ENCODE results near the gene SLC12A9. TPM values are rescaled to one million over a fixed set of nuclear protein-coding genes. Genes with fewer than 3 reads are reported as not detected.

Gene SLC12A9
- total and polyA plus RNA-seq, 3 experiments from 2014 or later = 9.5 to 29.1 (median 24.7) TPM

- peak within 1 kb of the TSS; percentile 91 to 99 (median 98) for H3K27ac Mint-ChIP-seq
- peak within 1 kb of the TSS; percentile 96 to 99 (median 99) for H3K4me3 Mint-ChIP-seq
- CTCF ChIA-PET = interaction anchor here (0.7 to 6.1 kb wide), 7 partner anchors 14 to 370 kb away, joined by 3 to 48 read pairs (median 4); partner anchors contain the start of genes SLC12A9 and UFSP1
- peaks cover 0 to 54% (median 13%) of the 10 kb centered on the region in 3 donors for H3K36me3 Mint-ChIP-seq
- POLR2A ChIA-PET = interaction anchor here (0.6 to 4.3 kb wide), 14 partner anchors 8 to 726 kb away, joined by 3 to 102 read pairs (median 4); partner anchors contain the start of genes LAMTOR4, POP7, SLC12A9 and TRIM56
- no peaks in the 10 kb centered on the region for H3K9me3 Mint-ChIP-seq
- Histone ChIP-seq H3K9me3 (ENCODE audit: low read length) (no peaks in the 10 kb centered on the region), H3K36me3 (ENCODE audit: insufficient read depth, low read length) (peaks cover 8% of the 10 kb centered on the region), H3K27ac (ENCODE audit: low read depth, low read length) (peak within 1 kb of the TSS; percentile 86), H3K4me3 (ENCODE audit: low read length) (peak within 1 kb of the TSS; percentile 84), H3K27me3 (ENCODE audit: insufficient read depth, low read length, poor library complexity, severe bottlenecking) (no peaks in the 10 kb centered on the region), H3K4me1 (ENCODE audit: insufficient read depth, low read length) (peaks cover 29% of the 10 kb centered on the region)
- peaks cover 44 to 53% (median 52%) of the 10 kb centered on the region in 3 donors for H3K4me1 Mint-ChIP-seq
- no peaks in the 10 kb centered on the region for H3K27me3 Mint-ChIP-seq
- peak; percentile 97 to 98 (median 98) for DNase-seq
These were observed 22.3 kb downstream of the SLC12A9 start, which contains the start of gene SRRT for GRCh38 chr7:100874577-100875355. Gene SRRT (plus strand): TSS chr7:100875103. CDS start chr7:100875591, 488 bp downstream.

GRCh38 chr7:100875356-100875751 lies 22.8 kb downstream of the SLC12A9 start:
- Mint-ChIP-seq H3K4me1 (peaks cover 48 to 58% (median 57%) of the 10 kb centered on the region in 3 donors), H3K27ac (peak overlapping the region; percentile 91 to 99 (median 98)), H3K36me3 (peaks cover 0 to 57% (median 16%) of the 10 kb centered on the region in 3 donors), H3K27me3 (peaks cover 0 to 2% of the 10 kb centered on the region in 2 donors), H3K4me3 (peak overlapping the region; percentile 96 to 99 (median 99)), H3K9me3 (no peaks in the 10 kb centered on the region)
- CTCF ChIA-PET = interaction anchor here (0.7 to 6.1 kb wide), 7 partner anchors 13 to 369 kb away, joined by 3 to 48 read pairs (median 4); partner anchors contain the start of genes SLC12A9 and UFSP1
- Histone ChIP-seq H3K4me3 (ENCODE audit: low read length) (peak overlapping the region; percentile 84), H3K4me1 (ENCODE audit: insufficient read depth, low read length) (peaks cover 29% of the 10 kb centered on the region), H3K27ac (ENCODE audit: low read depth, low read length) (peak overlapping the region; percentile 86), H3K36me3 (ENCODE audit: insufficient read depth, low read length) (peaks cover 8% of the 10 kb centered on the region), H3K9me3 (ENCODE audit: low read length) (no peaks in the 10 kb centered on the region), H3K27me3 (ENCODE audit: insufficient read depth, low read length, poor library complexity, severe bottlenecking) (no peaks in the 10 kb centered on the region)
- DNase-seq = peak in 1 of 5 donors; percentile 15
- POLR2A ChIA-PET = interaction anchor here (0.7 to 4.3 kb wide), 13 partner anchors 8 to 726 kb away, joined by 3 to 102 read pairs (median 5); partner anchors contain the start of genes LAMTOR4, POP7, SLC12A9 and TRIM56

- H3K4me1 Mint-ChIP-seq = peaks cover 48 to 64% (median 61%) of the 10 kb centered on the region in 3 donors
- ChIA-PET POLR2A (interaction anchor here (4.3 kb wide), 1 partner anchor 10 kb away, joined by 102 read pairs; the partner anchor contains the start of gene UFSP1), CTCF (interaction anchor here (6.1 kb wide), 1 partner anchor 11 kb away, joined by 48 read pairs; the partner anchor contains the start of gene UFSP1)
- Histone ChIP-seq H3K27me3 (ENCODE audit: insufficient read depth, low read length, poor library complexity, severe bottlenecking) (no peaks in the 10 kb centered on the region), H3K27ac (ENCODE audit: low read depth, low read length) (no peak overlapping the region), H3K36me3 (ENCODE audit: insufficient read depth, low read length) (peaks cover 25% of the 10 kb centered on the region), H3K4me1 (ENCODE audit: insufficient read depth, low read length) (peaks cover 29% of the 10 kb centered on the region), H3K4me3 (ENCODE audit: low read length) (no peak overlapping the region), H3K9me3 (ENCODE audit: low read length) (no peaks in the 10 kb centered on the region)
- H3K4me3 Mint-ChIP-seq = peak overlapping the region in 5 of 7 donors; percentile 15 to 57 (median 32)
- peaks cover 4 to 71% (median 13%) of the 10 kb centered on the region in 3 donors for H3K36me3 Mint-ChIP-seq
- H3K27ac Mint-ChIP-seq = peak overlapping the region in 6 of 8 donors; percentile 28 to 69 (median 54)
- no peak for DNase-seq
- no peaks in the 10 kb centered on the region for H3K9me3 Mint-ChIP-seq
- H3K27me3 Mint-ChIP-seq = peaks cover 0 to 2% of the 10 kb centered on the region in 2 donors
These were observed 25.5 kb downstream of the SLC12A9 start for GRCh38 chr7:100878013-100878412.

DNA sequence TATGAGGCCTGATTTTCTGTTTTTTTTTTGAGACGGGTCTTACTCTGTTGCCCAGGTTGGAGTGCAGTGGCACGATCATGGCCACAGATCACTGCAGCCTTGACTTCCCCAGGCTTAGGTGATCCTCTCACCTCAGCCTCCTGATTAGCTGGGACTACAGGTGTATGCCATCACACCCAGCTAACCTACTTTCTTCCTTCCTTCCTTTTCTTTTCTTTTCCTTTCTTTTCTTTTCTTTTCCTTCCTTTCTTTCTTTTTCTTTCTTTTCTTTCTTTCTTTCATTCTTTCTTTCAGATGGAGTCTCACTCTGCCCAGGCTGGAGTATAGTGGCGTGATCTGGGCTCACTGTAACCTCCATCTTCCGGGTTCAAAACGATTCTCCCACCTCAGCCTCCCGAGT lies 26.2 kb downstream of the SLC12A9 start:
- ChIA-PET POLR2A (interaction anchor here (4.3 kb wide), 1 partner anchor 9 kb away, joined by 102 read pairs; the partner anchor contains the start of gene UFSP1), CTCF (interaction anchor here (6.1 kb wide), 1 partner anchor 10 kb away, joined by 48 read pairs; the partner anchor contains the start of gene UFSP1)
- peaks cover 4 to 75% (median 14%) of the 10 kb centered on the region in 3 donors for H3K36me3 Mint-ChIP-seq
- peak overlapping the region in 6 of 7 donors; percentile 1 to 63 (median 46) for H3K4me3 Mint-ChIP-seq
- no peaks in the 10 kb centered on the region for H3K9me3 ChIP-seq (ENCODE audit: low read length)
- peaks cover 0 to 2% of the 10 kb centered on the region in 2 donors for H3K27me3 Mint-ChIP-seq
- H3K27ac ChIP-seq (ENCODE audit: low read depth, low read length) = no peak overlapping the region
- H3K27ac Mint-ChIP-seq = peak overlapping the region in 6 of 8 donors; percentile 29 to 79 (median 67)
- no peaks in the 10 kb centered on the region for H3K27me3 ChIP-seq (ENCODE audit: insufficient read depth, low read length, poor library complexity, severe bottlenecking)
- H3K4me3 ChIP-seq (ENCODE audit: low read length) = no peak overlapping the region
- DNase-seq = no peak
- H3K36me3 ChIP-seq (ENCODE audit: insufficient read depth, low read length) = peaks cover 32% of the 10 kb centered on the region
- H3K9me3 Mint-ChIP-seq = no peaks in the 10 kb centered on the region
- H3K4me1 ChIP-seq (ENCODE audit: insufficient read depth, low read length) = peaks cover 29% of the 10 kb centered on the region
- peaks cover 50 to 68% (median 61%) of the 10 kb centered on the region in 3 donors for H3K4me1 Mint-ChIP-seq

DNA sequence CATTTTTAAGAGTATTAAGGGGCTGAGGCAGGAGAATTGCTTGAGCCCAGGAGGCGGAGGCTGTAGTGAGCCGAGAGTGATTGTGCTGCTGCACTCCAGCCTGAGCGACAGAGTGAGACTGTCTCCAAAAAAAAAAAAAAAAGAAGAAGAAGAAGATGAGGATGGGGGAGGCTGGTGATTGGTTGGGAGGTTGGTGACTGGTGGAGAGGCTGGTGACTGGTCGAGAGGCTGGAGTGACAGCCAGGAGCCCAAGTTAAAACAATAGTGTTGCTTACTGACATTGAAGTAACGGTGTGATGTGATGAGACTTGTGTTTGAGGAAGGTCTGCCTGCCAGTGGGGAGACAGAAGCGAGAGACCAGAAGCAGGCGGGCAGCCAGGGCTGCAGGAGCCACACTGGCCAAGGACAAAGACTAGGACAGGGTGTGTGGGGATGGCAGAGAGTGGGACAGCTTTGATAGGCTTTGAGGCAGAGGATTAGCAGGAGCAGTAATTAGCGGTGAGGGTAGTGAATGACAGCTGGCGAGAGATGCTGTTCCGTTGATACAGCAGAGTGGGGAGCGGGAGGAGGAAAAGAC lies 27.3 kb downstream of the SLC12A9 start:
- ChIA-PET POLR2A (interaction anchor here (0.6 to 0.9 kb wide), 2 partner anchors 12 to 451 kb away, joined by 3 to 6 read pairs; partner anchors contain the start of gene TRIP6), CTCF (no interaction called here)
- Mint-ChIP-seq H3K27ac (peak overlapping the region in 6 of 8 donors; percentile 42 to 92 (median 51)), H3K9me3 (no peaks in the 10 kb centered on the region), H3K36me3 (peaks cover 7 to 84% (median 14%) of the 10 kb centered on the region in 3 donors), H3K4me1 (peaks cover 46 to 64% (median 64%) of the 10 kb centered on the region in 3 donors), H3K4me3 (peak overlapping the region in 1 of 7 donors; percentile 16), H3K27me3 (peaks cover 0 to 2% of the 10 kb centered on the region in 2 donors)
- Histone ChIP-seq H3K9me3 (ENCODE audit: low read length) (no peaks in the 10 kb centered on the region), H3K4me3 (ENCODE audit: low read length) (no peak overlapping the region), H3K27ac (ENCODE audit: low read depth, low read length) (no peak overlapping the region), H3K27me3 (ENCODE audit: insufficient read depth, low read length, poor library complexity, severe bottlenecking) (no peaks in the 10 kb centered on the region), H3K36me3 (ENCODE audit: insufficient read depth, low read length) (peaks cover 42% of the 10 kb centered on the region), H3K4me1 (ENCODE audit: insufficient read depth, low read length) (peaks cover 21% of the 10 kb centered on the region)
- DNase-seq = no peak

GRCh38 chr7:100880645-100881044 lies 28.1 kb downstream of the SLC12A9 start:
- no peaks in the 10 kb centered on the region for H3K27me3 ChIP-seq (ENCODE audit: insufficient read depth, low read length, poor library complexity, severe bottlenecking)
- Mint-ChIP-seq H3K4me3 (no peak overlapping the region), H3K4me1 (peaks cover 46 to 65% (median 64%) of the 10 kb centered on the region in 3 donors), H3K27me3 (peaks cover 0 to 2% of the 10 kb centered on the region in 2 donors), H3K27ac (peak overlapping the region in 3 of 8 donors; percentile 27 to 47 (median 44)), H3K9me3 (no peaks in the 10 kb centered on the region), H3K36me3 (peaks cover 13 to 86% (median 17%) of the 10 kb centered on the region in 3 donors)
- H3K27ac ChIP-seq (ENCODE audit: low read depth, low read length) = no peak overlapping the region
- DNase-seq = no peak
- ChIA-PET CTCF (no interaction called here), POLR2A (interaction anchor here (0.9 kb wide), 1 partner anchor 13 kb away, joined by 3 read pairs; the partner anchor contains the start of gene TRIP6)
- H3K4me1 ChIP-seq (ENCODE audit: insufficient read depth, low read length) = peaks cover 20% of the 10 kb centered on the region
- H3K36me3 ChIP-seq (ENCODE audit: insufficient read depth, low read length) = peaks cover 51% of the 10 kb centered on the region
- H3K4me3 ChIP-seq (ENCODE audit: low read length) = no peak overlapping the region
- no peaks in the 10 kb centered on the region for H3K9me3 ChIP-seq (ENCODE audit: low read length)

GRCh38 chr7:100881136-100881535 lies 28.6 kb downstream of the SLC12A9 start:
- CTCF ChIA-PET = no interaction called here

More at GRCh38 chr7:100881136-100881535, 28.6 kb downstream of the SLC12A9 start:
- H3K9me3 Mint-ChIP-seq = no peaks in the 10 kb centered on the region
- DNase-seq = no peak
- no peaks in the 10 kb centered on the region for H3K27me3 ChIP-seq (ENCODE audit: insufficient read depth, low read length, poor library complexity, severe bottlenecking)
- H3K4me1 Mint-ChIP-seq = peaks cover 45 to 66% (median 66%) of the 10 kb centered on the region in 3 donors
- peaks cover 17% of the 10 kb centered on the region for H3K4me1 ChIP-seq (ENCODE audit: insufficient read depth, low read length)
- H3K4me3 Mint-ChIP-seq = peak overlapping the region in 1 of 7 donors; percentile 74
- POLR2A ChIA-PET = interaction anchor here (0.9 kb wide), 1 partner anchor 14 kb away, joined by 3 read pairs; the partner anchor contains the start of gene TRIP6
- H3K36me3 Mint-ChIP-seq = peaks cover 17 to 89% (median 21%) of the 10 kb centered on the region in 3 donors
- H3K4me3 ChIP-seq (ENCODE audit: low read length) = no peak overlapping the region
- peak overlapping the region in 4 of 8 donors; percentile 14 to 89 (median 66) for H3K27ac Mint-ChIP-seq
- no peaks in the 10 kb centered on the region for H3K9me3 ChIP-seq (ENCODE audit: low read length)
- H3K27me3 Mint-ChIP-seq = peaks cover 0 to 2% of the 10 kb centered on the region in 2 donors
- peaks cover 56% of the 10 kb centered on the region for H3K36me3 ChIP-seq (ENCODE audit: insufficient read depth, low read length)
- no peak overlapping the region for H3K27ac ChIP-seq (ENCODE audit: low read depth, low read length)
